HFFc6 (cell line): ENCODE measurements around the gene POLR2I. TPM values are rescaled to one million over a fixed set of nuclear protein-coding genes. Genes with fewer than 3 reads are reported as not detected.

Experiments used
- DNase-seq: peaks from one replicate; pipeline ENCODE4 v3.0.0-alpha.2; 2018
- H3K27ac Mint-ChIP-seq: 2 replicates; pipeline ENCODE4 v1.8.0; 2020; ENCODE audit warnings: mild to moderate bottlenecking, mixed read lengths
- H3K27me3 Mint-ChIP-seq: 2 replicates; pipeline ENCODE4 v1.8.0; 2021; ENCODE audit warnings: mild to moderate bottlenecking, moderate library complexity, mixed read lengths; ENCODE audit not compliant: insufficient read depth
- H3K36me3 Mint-ChIP-seq: 2 replicates; pipeline ENCODE4 v1.8.0; 2021; ENCODE audit warnings: low read depth, mixed read lengths
- H3K4me1 Mint-ChIP-seq: 2 replicates; pipeline ENCODE4 v1.8.0; 2020; ENCODE audit warnings: low read depth, mixed read lengths
- H3K4me3 Mint-ChIP-seq: 2 replicates; pipeline ENCODE4 v1.8.0; 2020; ENCODE audit warnings: mild to moderate bottlenecking, moderate library complexity, mixed read lengths
- H3K9me3 Mint-ChIP-seq: 2 replicates; pipeline ENCODE4 v1.8.0; 2020; ENCODE audit warnings: mild to moderate bottlenecking, mixed read lengths
- total RNA-seq, 6 experiments: library from RNA; stranded (reverse); fragmentation: NEBNext Ultra II Directional; extraction: Animal tissue kit (Norgen Biotek cat#: 25700); gene quantifications; 2 replicates in 1 of 6; 3 replicates in 5 of 6; pipeline ENCODE4 v1.2.3, GENCODE V29; 2021
- TF ChIP-seq, protein P1 (sequence below): fragments of 200-600 bp; sonication (generic); IDR thresholded peaks from 2 replicates; pipeline ENCODE4 v1.5.0; 2021; ENCODE audit warnings: antibody characterized with exemption, mild to moderate bottlenecking

POLR2I gene
- total RNA-seq, 6 experiments from 2014 or later, result 64.1 to 75.1 (median 69.2) TPM

DNA sequence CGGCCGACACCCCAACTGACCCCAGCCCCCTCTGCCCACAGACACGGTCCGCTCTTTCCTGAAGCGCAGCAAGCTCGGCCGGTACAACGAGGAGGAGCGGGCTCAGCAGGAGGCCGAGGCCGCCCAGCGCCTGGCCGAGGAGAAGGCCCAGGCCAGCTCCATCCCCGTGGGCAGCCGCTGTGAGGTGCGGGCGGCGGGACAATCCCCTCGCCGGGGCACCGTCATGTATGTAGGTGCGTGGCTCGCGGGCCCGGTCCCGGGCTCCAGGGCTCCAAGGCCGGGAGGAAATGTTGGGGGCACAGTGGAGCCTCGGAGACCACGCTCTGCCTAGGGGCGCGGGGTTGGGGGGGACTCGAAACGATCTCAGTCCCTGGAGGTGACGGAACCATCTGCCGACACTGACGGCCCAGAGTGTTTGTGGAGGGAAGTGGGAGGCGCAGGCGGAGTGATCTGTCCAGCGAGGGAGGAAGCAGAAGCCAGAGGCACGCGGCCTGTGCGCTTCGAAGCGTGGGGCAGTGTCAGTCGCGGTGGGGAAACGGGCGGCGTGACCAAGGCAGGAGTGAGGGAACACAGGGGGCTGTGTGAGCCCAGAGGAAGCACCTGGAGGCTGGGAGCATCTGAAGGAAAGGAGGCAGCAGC is 6.9 kb upstream of the POLR2I start:
- Mint-ChIP-seq H3K27me3 (no peaks in the 10 kb centered on the region; the same call in 1 of the 2 replicates), H3K9me3 (no peaks in the 10 kb centered on the region), H3K4me1 (peaks cover 22% of the 10 kb centered on the region), H3K36me3 (peaks cover 34% of the 10 kb centered on the region), H3K4me3 (no peak overlapping the region), H3K27ac (no peak overlapping the region)
- DNase-seq, result no peak
- TF ChIP-seq, protein P1, sequence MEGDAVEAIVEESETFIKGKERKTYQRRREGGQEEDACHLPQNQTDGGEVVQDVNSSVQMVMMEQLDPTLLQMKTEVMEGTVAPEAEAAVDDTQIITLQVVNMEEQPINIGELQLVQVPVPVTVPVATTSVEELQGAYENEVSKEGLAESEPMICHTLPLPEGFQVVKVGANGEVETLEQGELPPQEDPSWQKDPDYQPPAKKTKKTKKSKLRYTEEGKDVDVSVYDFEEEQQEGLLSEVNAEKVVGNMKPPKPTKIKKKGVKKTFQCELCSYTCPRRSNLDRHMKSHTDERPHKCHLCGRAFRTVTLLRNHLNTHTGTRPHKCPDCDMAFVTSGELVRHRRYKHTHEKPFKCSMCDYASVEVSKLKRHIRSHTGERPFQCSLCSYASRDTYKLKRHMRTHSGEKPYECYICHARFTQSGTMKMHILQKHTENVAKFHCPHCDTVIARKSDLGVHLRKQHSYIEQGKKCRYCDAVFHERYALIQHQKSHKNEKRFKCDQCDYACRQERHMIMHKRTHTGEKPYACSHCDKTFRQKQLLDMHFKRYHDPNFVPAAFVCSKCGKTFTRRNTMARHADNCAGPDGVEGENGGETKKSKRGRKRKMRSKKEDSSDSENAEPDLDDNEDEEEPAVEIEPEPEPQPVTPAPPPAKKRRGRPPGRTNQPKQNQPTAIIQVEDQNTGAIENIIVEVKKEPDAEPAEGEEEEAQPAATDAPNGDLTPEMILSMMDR, result no peak

DNA sequence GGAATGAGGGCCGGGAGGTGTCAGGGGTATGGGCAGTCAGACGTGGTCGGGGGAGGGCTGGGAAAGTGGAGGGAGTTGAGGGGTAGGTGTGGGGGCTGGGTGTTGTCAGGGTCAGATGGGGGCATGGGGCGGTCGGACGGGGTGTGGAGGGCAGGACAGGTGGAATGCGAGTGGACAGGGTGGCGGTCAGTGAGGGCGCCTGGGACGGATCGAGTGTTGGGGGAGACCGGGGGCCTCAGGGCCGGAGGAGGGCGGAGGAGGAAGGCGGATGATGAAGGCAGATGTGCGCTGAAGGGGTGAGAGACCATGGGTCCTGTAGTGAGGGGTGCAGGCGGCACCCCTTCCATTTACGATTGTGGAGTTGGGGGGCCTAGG is 6.3 kb upstream of the POLR2I start:
- Mint-ChIP-seq H3K27ac (no peak overlapping the region), H3K27me3 (no peaks in the 10 kb centered on the region; the same call in 1 of the 2 replicates), H3K9me3 (no peaks in the 10 kb centered on the region), H3K36me3 (peaks cover 38% of the 10 kb centered on the region), H3K4me1 (peaks cover 29% of the 10 kb centered on the region), H3K4me3 (no peak overlapping the region)
- no peak for DNase-seq
- TF ChIP-seq, protein P1, result no peak

DNA sequence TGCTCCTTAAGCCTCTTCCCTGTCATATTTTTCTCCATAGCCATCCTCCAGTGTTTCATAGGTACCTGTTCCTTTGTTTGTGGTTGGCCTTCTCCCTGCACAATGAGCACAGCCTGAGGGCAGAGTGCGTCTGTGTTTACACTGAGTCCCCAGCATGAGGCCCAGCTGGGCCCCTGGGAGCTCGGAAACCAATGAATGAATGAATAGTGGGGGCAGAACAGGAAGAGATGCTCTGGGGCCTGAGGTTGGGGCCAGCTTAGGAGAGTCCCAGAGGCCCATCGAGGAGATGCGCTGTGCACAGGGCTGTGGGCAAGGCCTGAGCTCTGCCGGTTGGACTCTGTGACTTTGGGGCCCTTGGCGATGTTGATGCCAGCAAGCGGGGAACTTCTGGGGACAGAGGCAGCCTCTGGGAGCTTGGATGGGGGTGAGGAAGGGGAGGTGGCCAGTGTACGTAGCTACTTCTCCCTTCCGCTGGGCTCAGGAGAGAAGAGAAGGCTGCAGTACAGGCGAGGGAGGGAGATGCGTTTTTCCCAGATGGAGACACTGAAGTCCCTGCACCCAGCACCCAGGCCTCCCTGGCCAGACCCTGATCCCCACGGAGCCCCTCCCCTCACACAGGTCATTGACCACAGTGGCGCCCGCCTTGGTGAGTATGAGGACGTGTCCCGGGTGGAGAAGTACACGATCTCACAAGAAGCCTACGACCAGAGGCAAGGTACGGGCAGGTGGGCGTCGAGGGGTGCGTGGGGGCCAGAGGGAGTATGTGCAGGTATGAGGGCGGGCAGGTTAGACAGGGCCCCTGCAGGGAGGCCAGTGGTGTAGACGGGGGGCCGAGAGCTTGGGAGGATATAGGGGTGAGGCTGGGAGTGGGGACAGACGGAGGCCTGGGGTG is 5.7 kb upstream of the POLR2I start:
- no peak for DNase-seq
- no peak overlapping the region for H3K4me3 Mint-ChIP-seq
- no peaks in the 10 kb centered on the region; the same call in 1 of the 2 replicates for H3K27me3 Mint-ChIP-seq
- H3K36me3 Mint-ChIP-seq, result peaks cover 32% of the 10 kb centered on the region
- no peaks in the 10 kb centered on the region for H3K9me3 Mint-ChIP-seq
- no peak overlapping the region for H3K27ac Mint-ChIP-seq
- TF ChIP-seq, protein P1, result no peak
- peaks cover 30% of the 10 kb centered on the region for H3K4me1 Mint-ChIP-seq

DNA sequence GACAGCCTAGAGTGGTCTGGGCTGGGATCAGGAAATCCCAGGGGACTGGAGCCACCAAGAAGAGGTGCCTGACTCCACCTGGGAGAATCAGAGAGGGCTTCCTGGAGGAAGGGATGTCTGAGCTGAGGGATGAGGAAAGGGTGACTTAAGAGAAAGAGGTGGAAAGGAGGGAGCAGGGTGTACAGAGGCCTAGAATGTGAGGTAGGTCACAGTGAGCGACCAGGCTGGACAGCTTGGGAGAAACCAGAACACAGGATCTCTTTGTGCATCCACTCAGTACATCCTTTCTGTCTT is 1.6 kb upstream of the POLR2I start:
- no peaks in the 10 kb centered on the region for H3K9me3 Mint-ChIP-seq
- H3K4me3 Mint-ChIP-seq, result peak overlapping the region; percentile 99
- peaks cover 45% of the 10 kb centered on the region for H3K4me1 Mint-ChIP-seq
- TF ChIP-seq, protein P1, result no peak
- DNase-seq, result no peak
- peak overlapping the region; percentile 98 for H3K27ac Mint-ChIP-seq
- peaks cover 36% of the 10 kb centered on the region for H3K36me3 Mint-ChIP-seq
- H3K27me3 Mint-ChIP-seq, result peaks cover 3% of the 10 kb centered on the region

DNA sequence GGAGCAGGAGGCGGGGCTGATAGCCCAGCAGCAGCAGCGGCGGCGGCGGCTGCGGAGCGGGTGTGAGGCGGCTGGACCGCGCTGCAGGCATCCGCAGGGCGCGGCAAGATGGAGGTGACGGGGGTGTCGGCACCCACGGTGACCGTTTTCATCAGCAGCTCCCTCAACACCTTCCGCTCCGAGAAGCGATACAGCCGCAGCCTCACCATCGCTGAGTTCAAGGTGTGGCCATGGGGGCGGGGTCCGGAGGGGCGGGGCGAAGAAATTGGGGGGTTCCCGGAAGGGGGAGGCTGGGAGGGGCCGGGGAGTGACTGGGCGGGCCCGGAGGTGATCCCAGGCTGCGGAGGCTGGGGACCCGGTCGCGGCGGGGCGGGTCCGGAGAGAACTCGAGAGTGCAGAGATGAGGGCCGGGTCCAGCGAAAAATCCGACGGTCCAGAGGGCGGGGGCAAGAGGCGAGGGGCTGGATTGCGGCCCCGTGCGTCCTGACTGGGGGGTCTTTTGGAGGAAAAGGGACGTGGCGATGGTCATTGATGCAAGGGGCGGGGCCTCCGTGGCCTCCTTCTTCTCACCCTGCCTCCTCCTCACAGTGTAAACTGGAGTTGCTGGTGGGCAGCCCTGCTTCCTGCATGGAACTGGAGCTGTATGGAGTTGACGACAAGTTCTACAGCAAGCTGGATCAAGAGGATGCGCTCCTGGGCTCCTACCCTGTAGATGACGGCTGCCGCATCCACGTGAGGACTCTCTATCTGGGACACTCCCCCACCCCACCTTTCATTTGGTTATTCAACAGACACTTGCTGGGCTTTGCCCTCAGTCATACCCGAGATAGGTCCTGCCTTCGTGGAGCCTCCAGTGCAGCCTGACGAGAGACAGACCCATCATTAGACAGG is 1.0 kb upstream of the POLR2I start, which contains the start of gene TBCB:
Gene TBCB (plus strand): TSS at position 16 of the 891 bp plus-strand sequence. CDS start 93 bp downstream, at position 109.
- Mint-ChIP-seq H3K36me3 (peaks cover 36% of the 10 kb centered on the region), H3K27me3 (peaks cover 3% of the 10 kb centered on the region), H3K4me1 (peaks cover 45% of the 10 kb centered on the region), H3K27ac (peak within 1 kb of the TSS; percentile 98), H3K9me3 (no peaks in the 10 kb centered on the region), H3K4me3 (peak within 1 kb of the TSS; percentile 99)
- TF ChIP-seq, protein P1, result no peak
- DNase-seq, result no peak
